HG02763 (cell line): ENCODE results near the gene FAM118A.
"Not testable (repeated sequence)": the region's sequence is repeated elsewhere in the genome, so short reads cannot be mapped to it uniquely, and the experiment has no call there.

Source experiments
- ATAC-seq: cut with Tn5 transposase; IDR thresholded peaks from one replicate; pipeline ENCODE4 v1.9.1; 2021; ENCODE audit warnings: mild to moderate bottlenecking, moderate library complexity; ENCODE audit not compliant: unreplicated experiment

Gene FAM118A

DNA sequence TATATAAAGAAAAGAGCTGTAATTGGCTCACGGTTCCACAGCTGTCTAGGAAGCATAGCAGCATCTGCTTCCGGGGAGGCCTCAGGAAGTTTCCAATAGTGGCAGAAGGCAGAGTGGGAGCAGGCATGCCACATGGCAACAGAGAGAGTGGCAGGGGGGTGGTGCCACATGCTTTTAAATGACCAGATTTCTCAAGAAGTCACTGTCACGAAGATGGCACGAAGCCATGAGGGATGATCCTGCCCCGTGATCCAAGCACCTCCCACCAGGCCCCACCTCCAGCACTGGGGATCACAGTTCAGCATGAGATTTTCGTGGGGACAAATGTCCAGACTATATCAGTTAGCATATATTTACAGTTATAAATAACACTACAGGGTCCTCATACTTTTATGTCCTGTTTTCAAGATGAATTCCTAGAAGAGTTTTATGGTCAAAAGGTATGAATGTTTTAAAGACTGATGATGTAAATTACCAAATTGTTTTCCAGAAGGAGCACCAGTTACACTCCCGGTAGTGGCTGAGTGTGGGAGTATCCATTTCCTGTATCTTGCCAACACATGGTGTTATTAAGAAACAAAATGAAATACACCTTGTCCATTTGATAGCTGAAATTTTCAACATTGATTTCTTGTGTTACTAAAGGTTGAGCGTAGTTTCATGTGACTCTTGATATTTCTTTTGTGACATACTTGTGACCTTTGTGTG, 19.2 kb downstream of the FAM118A start:
- ATAC-seq: no peak

DNA sequence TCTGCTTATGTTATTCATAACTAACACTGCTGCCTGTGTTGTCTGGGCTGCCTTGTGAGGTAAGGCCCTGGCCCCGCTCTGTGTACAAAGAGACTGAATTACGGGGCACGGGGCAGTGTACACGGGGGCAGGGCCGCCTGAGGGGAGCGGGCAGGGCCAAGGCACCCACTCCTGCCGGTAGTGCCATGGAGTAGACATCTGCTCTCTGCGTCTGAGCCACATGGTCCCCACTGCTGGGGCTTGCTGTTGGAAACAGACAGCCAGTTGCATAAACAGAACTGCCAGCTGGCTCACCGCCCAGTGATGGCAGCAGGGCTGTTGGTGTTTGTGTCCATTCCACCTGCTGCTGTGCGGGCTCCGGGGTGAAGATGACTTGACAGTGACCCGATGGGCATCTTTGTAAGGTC, 19.8 kb downstream of the FAM118A start:
- ATAC-seq: no peak

DNA sequence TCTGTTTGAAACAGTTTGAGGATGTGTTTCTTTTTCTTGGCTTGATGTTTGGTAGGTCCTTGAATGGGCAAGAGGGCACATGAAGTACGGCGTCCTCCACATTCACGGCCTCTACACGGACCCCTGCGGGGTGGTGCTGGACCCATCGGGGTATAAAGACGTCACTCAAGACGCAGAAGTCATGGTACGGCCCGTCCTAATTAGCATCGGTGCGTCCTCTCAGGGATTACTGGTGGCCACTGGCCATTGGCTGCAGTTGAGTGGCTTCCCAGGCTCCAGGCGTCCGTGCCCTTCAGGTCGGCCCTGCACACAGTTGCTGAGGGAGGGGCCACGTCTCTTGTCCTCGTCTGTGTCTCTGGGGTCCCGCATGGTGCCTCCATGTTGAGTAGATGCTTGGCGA, 20.8 kb downstream of the FAM118A start:
- ATAC-seq: no peak

DNA sequence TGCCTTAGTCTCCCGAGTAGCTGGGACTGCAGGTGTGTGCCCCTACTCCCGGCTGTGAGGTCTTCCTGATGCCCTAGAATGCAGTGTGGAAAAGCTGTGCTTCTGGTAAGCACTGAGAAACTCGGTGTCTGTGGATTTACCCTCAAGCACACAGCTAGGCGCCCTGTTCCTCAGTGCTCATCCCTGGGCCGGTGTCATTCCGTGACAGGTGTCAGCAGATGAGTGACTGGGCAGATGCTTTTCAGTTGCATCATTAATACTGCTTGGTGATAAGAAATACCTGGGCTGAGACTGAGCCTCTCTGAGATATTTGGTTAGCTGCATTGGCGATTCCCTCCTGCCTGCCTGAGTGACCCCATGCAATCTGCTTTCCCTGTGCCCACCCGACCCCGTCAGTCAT, 21.8 kb downstream of the FAM118A start:
- no peak for ATAC-seq

DNA sequence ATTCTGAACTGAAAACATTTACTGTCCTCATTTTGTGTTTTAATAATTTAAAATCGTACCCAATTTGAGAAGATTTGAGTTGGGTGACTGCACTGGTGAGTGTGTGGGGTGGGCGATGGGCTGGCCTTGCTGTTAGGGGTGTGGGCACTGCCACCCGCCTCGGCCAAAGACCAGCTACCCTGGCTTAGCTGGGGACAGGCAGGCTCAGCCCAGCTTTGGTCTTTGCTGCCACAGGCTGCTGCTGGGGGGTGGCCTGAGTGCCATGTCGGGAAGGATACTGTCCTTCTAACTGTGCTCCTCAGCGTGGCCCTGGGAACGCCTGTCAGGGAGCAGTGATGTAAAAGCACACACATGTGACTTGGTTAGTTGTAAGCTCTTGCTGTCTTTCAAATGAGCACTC, 22.3 kb downstream of the FAM118A start:
- no peak for ATAC-seq

DNA sequence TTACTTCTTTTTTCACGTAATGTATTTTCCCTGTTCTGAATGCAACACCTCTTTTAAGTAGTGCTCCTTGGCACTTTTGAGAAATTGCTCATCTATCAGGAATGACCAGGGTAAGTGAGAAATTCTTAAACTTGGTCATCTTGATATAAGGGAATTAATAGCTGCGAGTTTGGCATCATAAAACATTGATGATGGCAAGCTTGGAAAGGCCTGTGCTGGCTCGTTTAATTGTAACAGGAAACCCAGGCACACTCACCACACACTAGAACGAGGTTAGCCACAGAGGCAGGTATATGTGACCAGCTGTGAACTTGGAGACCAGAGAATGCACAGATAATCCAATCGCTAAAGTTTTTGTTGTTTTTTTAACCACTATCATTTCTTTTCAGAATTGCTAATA, 24.3 kb downstream of the FAM118A start:
- ATAC-seq: no peak

DNA sequence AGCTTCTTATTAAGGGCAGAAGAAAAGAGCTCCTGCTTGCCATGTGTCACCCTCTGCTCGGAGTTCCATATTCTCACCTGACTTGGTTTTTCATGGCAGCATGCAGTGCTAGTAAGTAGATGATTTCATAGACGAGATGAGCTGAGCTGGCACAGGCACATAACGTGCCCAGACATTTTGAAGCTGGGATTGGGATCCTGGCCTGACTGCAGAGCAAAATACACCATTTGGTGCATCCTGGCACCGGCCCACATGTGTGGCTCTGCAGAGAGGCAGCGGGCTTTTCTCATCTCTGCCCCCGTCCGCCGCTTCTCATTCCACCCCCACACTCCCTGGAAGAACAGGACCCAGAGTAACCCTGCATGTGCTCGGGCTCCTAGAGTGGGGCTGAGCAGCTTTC, 24.8 kb downstream of the FAM118A start:
- ATAC-seq: no peak

DNA sequence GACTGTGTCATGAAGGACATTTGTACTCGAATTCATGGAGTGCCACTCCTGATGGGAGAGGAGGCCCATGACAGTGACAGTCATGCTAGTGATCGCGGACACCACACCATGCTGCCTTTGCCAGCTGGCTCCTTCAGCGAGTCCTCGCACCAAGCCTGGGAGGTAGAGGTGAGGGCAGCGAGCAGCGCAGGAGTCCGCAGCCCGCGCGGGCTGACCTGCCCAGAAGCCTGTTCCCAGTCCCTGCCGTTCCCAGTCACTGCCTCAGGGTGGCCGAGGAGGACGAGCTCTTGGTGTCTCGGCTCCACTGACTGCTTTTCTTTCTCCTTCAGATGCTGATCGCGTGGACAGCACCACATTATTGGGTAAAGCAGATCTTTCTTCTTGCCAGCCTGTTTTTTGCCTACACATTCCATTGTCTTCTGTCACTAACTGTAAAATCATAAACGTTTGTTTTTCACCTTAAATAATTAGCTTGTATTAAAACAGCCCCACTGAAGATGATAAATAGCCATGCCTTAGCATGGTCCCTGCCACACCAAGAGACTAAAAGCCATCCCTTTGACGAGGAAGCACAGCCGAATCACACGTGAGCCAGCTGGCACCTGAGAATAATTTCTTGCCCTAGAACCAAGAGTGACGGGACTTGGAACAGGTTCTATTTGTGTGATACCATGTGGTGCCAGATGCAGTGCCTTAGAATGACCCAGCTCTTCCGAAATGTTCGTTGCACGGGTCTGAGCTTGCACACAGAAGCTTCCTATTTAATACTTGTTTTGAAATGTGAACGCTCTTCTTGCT, 25.5 kb downstream of the FAM118A start:
- ATAC-seq: no peak

DNA sequence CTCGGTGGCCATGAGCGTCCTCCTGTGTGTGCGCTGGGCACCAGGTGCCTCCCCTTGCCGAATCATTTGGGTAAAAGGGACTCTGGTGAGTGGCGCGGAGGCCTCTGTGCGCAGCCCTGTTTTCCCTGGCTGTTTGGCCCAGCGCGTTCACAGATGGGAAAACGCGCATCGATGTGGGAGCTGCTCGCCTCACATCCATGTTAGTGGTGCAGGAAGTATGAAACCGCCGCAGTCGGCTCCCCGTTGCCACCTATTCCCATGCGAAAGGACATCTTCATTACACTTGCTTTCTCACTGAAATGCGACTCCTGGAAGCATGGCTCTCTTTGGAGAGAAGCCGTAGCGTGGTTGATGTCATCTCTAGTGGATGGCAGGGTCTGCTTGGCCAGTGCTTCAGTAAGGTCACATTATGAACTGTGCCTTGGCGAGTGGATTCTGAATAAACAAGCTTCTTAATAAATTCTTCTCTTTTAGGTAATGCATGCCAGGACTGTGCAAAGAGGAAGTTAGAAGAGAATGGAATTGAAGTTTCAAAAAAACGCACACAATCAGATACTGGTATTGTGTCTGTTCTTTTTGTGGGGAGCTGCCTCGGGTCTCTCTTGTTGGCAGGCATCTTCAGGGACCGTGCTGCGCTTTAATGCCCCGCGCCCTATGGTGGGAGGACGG, 26.3 kb downstream of the FAM118A start:
- no peak for ATAC-seq

DNA sequence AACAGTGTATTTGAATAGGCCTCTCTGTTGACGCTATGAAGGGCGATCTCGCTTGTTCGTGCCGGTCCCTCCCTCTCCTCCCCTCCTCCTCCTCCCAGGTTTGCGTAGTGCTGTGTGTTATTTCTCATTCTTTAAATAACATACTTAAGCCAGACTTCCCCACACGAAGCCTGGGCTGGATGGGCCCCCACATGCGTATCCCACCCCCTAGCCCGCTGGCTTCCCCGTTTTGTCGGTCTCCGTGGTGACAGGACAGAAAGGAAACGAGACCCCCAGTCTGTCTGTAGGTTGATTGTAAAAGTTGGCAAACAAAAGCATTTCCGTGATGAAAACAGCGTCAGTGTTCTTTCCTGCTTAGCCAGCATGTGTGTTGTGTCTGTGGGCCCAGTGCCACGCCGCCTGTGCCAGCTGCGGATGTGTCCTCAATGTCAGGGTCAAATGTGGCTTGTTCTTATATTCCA, 27.3 kb downstream of the FAM118A start:
- no peak for ATAC-seq

DNA sequence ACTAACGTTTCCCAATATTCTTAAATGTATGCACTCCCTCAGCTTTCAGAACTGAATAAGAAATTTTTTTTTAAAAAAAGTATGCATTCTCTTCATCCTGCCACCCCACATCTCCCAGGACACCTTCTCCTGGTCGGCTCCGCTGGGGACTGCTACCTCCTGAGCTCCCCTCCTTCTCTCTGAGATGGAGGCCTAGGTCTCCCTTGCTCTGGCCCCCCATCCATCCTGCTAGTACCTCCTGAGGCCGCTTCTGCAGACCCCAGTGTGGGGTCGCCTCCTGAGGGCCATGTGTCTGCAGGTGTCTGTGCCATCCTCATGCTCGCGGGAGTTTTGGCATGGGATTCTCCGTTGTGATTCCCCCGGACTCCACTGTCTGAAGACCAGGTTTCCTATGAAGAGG, 27.8 kb downstream of the FAM118A start:
- ATAC-seq: no peak

DNA sequence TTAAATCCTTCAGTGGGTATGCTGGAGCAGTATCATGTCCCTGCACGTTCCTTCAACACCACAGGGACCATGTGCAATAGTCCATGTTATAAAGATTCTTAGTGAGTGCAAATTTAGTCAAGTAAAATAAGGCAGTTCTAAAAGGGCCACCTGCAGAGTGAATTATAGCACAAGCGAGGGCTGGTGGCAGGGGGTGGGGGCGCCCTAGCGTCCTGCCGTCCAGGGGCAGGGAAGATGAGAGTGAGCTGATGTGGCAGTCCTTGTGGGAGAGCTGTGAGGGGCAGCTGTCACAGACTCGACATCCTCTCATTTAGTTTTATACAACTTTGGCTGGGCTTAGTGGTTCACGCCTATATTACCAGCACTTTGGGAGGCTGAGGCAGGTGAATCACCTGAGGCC, 29.1 kb downstream of the FAM118A start:
- ATAC-seq: no peak

DNA sequence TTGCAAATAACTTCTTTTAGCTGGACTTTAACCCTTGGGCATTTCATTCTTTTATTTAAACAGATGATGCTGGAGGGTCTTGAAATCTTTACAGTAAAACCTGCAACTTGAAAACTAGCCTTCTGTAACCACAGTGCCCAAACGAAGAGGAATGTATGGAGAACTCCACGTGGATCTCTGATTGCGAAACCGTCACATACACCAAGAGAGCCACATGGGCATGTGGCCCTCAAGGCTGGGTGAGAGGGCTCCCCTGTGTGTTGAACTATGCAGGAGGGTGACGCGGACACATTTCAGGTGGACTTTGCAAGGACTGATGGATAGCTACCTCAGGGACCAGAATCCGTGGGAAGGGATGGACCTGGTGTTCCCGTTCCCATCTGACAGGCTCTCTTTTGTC, 30.6 kb downstream of the FAM118A start:
- ATAC-seq: no peak

DNA sequence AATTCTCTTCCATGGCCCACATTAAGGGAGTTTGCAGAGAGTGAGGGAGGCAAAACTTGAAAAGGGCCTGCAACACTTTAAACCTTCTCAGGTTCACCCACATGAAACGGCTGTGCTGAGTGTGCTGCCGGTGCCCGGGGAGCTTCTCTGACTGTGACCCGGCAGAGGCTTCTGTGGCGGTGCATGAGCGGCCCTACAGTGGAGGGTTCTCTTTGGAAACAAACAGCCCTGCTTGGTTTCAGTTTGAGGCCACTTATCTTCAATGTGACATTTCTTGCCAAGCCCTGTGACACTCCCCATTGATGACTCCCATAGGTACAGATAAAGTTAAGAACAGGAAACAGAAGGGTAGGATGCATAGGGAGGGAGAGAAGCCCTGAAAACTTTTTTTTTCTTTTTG, 31.8 kb downstream of the FAM118A start:
- ATAC-seq: no peak

DNA sequence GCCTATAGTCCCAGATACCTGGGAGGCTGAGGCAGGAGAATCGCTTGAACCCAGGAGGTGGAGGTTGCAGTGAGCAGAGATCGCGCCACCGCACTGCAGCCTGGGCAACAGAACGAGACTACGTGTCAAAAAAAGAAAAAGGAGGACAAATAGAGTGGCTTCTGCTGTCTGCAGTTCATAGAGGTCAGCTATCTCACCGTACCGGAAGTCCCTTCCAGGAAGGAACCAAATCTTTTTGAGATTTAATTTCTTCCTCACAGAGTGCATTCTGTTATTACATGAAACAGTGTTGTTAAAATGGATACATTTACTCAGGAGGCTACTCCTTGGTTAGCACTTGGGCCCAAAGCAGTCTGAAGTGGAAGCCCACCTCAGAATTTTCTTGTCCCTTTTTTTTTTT, 33.4 kb downstream of the FAM118A start:
- ATAC-seq: no peak

DNA sequence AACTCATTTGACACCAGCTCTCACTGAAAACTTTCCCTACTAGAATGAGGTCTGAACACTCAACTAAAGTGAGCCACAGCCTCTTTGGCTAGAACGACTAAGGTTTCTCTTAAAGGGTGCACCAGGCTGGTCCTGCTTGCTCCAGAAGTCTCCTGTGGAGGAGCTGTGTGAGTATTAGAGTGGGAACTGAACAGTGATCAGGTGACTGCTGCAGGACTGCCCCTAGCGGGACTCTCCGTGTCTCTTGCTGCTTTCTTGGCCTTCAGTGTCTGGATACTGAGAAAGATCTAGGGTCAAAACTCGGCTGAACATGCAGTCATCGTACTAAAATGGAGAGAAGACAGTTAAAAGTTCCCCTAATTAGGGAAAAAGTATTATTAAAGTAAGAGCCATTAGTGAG, 34.6 kb downstream of the FAM118A start:
- no peak for ATAC-seq

DNA sequence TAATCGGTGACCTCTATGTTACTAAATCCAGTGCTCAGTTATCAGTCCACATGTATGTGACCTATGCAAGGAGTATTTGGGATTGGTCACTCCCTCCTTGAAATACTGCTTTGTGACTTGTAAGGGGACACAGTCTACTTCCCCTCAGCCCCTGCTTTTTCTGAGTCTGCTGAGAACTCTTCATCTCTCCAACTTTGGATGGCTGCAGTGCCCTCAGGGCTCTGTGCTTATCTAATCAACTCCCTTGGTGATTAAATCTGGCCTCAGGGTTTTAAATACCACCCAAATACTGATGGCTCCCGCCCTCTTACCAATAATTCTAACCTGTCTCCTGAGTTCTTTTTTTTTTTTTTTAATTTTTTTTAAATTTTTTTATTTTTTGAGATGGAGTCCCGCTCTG, 40.2 kb downstream of the FAM118A start:
- ATAC-seq: no peak

DNA sequence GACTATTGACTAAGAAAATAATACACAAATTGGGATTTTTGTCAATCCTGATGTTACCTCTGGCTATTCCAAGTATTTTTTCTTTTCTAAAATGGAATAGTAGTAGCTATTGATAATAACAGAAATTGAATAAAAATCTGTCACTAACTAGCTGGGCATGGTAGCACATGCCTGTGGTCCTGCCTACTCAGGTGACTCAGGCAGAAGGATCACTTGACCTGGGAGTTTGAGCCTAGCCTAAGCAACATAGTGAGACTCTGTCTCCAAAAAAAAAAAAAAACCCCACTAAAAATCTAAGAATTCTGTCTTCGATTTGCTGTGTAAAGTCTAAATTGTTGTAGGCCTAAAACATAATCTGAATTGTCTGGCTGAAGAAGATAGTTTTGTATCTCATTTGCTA, 42.2 kb downstream of the FAM118A start:
- ATAC-seq: no peak

DNA sequence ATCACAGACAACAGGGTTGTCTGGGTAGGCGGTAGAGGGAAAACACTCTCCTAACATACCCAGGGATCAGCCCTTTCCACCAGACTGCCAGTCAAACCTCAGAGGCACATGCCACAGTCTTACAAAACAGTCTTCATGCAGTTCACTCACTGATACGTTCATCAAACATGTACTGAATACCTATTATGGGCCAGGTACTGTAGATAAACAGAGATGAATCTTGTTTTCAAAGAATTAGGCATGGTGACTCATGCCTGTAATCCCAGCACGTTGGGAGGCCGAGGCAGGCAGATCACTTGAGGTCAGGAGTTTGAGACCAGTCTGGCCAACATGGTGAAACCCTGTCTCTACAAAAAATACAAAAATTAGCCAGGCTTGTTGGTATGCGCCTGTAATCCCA, 43.0 kb downstream of the FAM118A start:
- not testable (repeated sequence) for ATAC-seq

DNA sequence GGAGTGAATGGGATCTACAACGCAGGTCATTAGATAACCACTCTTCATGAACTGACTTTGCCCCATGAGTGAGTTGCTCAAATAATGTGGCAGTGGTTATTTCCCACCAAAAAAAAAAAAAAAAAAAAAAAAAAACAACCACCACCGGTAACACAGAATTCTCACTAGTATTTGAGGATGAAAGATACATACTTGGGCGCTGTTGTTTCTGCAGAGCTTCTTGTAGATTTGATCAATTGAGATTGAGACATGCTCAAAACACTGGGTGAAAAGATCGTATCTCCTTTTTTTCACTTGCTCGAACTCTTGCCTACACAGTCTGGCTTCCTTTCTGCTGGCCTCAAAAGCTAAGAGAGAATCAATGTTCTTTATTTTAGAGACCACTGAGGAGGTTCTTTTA, 44.1 kb downstream of the FAM118A start:
- no peak for ATAC-seq

DNA sequence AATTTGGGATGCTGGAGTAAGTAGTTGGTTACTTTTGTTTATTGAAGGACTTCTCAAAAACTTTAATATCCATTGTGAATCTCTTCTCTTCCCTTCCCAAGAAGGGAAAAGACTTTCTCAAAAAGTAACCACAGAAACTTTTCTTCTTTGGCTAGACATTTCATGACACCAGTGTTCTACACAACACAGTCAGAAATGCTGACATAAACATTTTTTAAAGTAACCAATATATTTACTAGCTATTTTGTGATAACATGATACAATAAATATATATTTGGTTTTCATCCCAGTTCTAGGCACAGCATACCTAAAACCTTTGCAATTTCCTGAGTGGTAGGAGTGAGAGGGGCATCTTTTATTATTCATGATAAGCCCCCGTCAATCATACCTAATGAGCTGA, 47.8 kb downstream of the FAM118A start:
- ATAC-seq: no peak

DNA sequence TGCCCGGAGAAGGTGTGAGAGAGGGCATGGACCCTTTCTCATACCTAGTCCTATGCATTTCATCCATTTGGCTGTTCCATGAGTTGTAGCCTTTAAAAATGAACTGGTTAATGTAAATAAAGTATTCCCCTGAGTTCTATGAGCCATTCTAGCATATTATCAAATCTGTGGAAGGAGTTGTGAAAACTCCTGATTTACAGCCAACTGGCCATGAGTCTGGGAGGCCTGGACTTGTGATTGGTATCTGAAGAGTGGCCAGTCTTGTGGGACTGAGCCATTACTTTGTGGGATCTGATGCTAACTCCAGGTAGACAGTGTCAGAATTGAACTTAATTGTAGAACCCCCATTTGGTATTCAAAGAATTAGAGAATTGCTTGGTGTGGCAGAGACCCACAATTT, 48.4 kb downstream of the FAM118A start:
- ATAC-seq: no peak
